Muscle layer of colon (tissue), 2 donors: Measurements from ENCODE around the gene GYS2.
A peak's percentile ranks its signal among the peaks of the same experiment; 100 is the strongest.

Experiments
- H3K27ac ChIP-seq: one replicate; pipeline ENCODE4 v1.7.0; 2013; ENCODE audit warnings: low read depth, mild to moderate bottlenecking, low read length, moderate library complexity
- H3K27me3 ChIP-seq, 2 donors: one replicate each; pipeline ENCODE4 v1.7.0; 2013; ENCODE audit warnings: low read length in 2 of 2, mild to moderate bottlenecking in 2 of 2; ENCODE audit not compliant: insufficient read depth in 2 of 2, control insufficient read depth in 1 of 2
- H3K36me3 ChIP-seq: one replicate; pipeline ENCODE4 v1.7.0; 2013; ENCODE audit warnings: mild to moderate bottlenecking, low read length; ENCODE audit not compliant: insufficient read depth
- H3K4me1 ChIP-seq: one replicate; pipeline ENCODE4 v1.7.0; 2013; ENCODE audit warnings: mild to moderate bottlenecking, low read length; ENCODE audit not compliant: insufficient read depth
- H3K4me3 ChIP-seq, 2 donors: one replicate each; pipeline ENCODE4 v1.7.0; 2013; ENCODE audit warnings: low read length in 2 of 2, low read depth in 1 of 2, mild to moderate bottlenecking in 1 of 2, moderate library complexity in 1 of 2
- H3K9ac ChIP-seq: one replicate; pipeline ENCODE4 v1.7.0; 2013; ENCODE audit warnings: low read length
- H3K9me3 ChIP-seq: one replicate; pipeline ENCODE4 v1.7.0; 2013; ENCODE audit warnings: mild to moderate bottlenecking, low read length
- donor health status: abdominal sarcoma.
- donor health status: Adenocarcinoma of cecum.

Gene GYS2

GRCh38 chr12:21501258-21502163 lies 103.1 kb downstream of the GYS2 start, which contains the start of the genes GOLT1B and RECQL:
Gene GOLT1B, plus strand, starts transcription at chr12:21501789. Its CDS starts 135 bp downstream, at chr12:21501924.
Gene RECQL, minus strand, starts transcription at chr12:21501635. Its CDS starts 2,065 bp downstream, at chr12:21499570.
- Histone ChIP-seq H3K27me3 (no peaks in the 10 kb centered on the region), H3K4me1 (peaks cover 29% of the 10 kb centered on the region), H3K36me3 (peaks cover 20% of the 10 kb centered on the region), H3K9me3 (no peaks in the 10 kb centered on the region), H3K4me3 (peak within 1 kb of the TSS; percentile 92 to 100), H3K9ac (peak within 1 kb of the TSS; percentile 91), H3K27ac (peak within 1 kb of the TSS; percentile 92)

- peak overlapping the region; percentile 92 to 100 for H3K4me3 ChIP-seq
- H3K9me3 ChIP-seq, result no peaks in the 10 kb centered on the region
- H3K27ac ChIP-seq, result peak overlapping the region; percentile 92
- peaks cover 29% of the 10 kb centered on the region for H3K4me1 ChIP-seq
- H3K27me3 ChIP-seq, result no peaks in the 10 kb centered on the region
- peak overlapping the region; percentile 91 for H3K9ac ChIP-seq
- peaks cover 24% of the 10 kb centered on the region for H3K36me3 ChIP-seq
Measured at GRCh38 chr12:21500786-21501257, 103.8 kb downstream of the GYS2 start.

GRCh38 chr12:21499765-21500164 lies 104.9 kb downstream of the GYS2 start:
- Histone ChIP-seq H3K9me3 (no peaks in the 10 kb centered on the region), H3K4me3 (no peak overlapping the region), H3K27me3 (no peaks in the 10 kb centered on the region), H3K9ac (no peak overlapping the region), H3K36me3 (peaks cover 27% of the 10 kb centered on the region), H3K4me1 (peaks cover 29% of the 10 kb centered on the region), H3K27ac (no peak overlapping the region)
